IPS DF 19.7 (cell line): ENCODE results near the gene SIK3.
"Not testable (repeated sequence)": the region's sequence is repeated elsewhere in the genome, so short reads cannot be mapped to it uniquely, and the experiment has no call there.

Source experiments
- DNase-seq: peaks from one replicate; pipeline ENCODE4 v3.0.0-alpha.2; 2013; ENCODE audit warnings: low read depth, low spot score

SIK3 gene

DNA sequence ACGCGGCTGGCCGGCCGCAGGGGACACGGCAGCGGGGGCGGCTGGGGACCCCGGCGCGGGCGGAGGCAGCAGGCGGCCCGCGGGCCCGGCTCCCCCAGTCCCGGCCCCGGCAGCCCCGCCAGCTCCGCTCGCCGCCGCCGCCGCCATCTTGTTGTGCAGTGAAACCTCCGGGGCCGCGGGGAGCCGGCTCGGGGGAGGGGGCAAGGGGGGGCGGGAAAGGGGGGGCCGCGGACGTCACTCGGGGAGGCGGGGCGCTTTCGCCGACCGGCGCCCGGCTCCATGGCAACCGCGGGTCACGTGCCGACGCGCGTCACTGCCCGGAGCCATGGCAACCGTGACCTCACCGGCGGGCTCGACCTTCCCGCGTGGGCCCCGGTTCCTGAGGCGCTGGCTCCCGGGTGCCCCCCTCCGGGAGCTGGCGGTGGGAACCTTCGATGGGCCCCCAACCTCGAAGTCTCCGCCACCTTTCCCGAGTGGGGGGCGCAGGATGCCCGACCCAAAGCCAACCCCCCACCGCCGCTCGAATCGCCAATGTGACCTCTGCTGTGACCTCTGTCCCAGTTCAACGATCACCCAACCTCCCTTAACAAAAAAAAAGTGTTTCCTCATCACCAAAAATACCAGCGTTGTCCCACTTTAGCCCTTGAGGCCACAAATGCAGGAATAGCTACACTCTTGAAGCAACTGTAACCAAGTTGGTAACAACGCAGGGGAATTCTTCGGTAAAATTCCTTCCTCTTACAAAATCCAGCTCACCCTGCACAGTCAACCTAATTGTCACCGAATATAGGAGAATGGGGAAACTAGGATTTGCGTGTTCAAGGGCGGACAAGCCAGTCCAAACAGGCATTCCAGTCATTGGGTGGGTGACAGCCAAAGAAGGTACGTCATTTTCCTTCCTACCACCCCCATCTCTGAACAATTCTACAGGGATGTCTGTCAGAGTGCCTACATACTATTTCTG is at the start of gene SIK3:
Gene SIK3 (minus strand): TSS at position 160 of the 964 bp plus-strand sequence. CDS start 13 bp downstream, at position 147.
- no peak for DNase-seq

DNA sequence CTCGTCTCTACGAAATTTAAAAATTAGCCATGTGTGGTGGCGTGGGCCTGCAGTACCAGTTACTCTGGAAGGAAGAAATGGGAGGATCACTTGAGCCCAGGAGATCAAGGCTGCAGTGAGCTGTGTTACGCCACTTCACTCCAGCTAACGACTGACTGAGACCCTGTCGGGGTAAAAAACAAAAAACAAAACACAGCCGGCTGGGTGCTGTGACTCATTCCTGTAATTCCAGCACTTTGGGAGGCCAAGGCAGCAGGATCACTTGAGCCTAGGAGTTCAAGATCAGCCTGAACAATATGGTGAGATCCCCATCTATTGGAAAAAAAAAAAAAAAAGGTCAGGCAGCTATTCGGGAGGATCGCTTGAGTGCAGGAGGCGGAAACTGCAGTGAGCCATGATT is 48.3 kb upstream of the SIK3 start:
- DNase-seq = no peak

DNA sequence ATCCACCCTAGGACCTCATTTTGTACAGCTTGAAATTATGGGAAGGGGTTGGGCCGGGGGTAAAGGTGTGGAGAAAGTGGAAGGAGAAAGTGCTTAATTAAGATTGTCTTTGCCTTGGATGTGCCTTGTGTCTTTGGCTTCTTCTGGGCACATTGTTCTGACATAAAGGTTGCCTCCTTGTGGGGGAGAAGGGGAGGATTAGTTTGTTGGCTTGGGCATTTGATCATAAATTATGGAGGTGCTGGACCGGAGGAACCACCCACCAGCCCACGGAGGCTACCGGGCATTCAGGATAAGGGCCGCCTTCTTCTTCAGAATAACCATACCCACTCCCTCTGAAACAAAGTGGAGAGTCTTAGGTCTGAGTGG is 47.1 kb upstream of the SIK3 start:
- DNase-seq = no peak

DNA sequence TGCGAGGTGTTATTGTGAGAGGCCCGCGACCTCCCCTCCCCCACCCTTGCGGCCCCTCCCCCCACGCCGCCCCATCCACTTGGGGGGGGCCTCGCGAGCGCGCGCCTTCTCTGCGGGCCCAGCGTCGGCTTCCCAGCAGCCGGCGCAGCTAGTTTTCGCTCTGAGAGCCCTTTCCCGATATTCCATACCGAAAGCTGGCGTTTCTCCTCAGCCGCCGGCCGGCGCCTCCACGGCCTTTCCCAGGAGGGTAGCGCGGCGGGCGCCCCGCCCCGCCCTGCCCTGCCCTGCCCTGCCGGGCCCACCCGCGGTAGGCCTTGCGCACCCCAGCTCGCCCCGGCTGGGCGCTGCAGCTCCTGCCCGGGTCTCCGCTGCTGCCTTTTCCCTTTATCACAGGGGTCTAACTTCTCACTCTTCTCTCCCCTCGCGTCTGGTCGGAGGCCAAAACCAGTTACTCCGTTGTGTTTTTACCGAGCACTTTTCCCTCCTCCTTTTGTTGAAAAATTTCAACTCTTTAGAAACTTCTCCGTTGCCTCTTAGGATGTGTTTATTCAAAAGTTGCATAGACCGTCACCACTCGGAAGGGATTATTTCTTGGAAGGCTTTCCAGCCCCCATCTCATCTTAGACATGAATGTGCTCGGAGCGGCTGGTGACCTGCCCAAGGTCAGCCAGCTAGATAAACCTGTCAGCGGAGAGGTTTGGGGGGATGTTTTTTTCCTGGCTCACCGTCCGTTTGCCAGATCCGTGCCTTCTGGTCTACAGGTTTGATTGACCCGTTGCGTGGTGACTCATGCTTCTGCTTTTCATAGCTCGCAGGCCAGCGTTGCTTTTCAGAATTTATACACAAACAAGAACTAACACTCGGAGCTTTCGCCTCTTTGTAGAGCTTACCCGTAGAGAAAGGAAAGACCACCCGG is 46.5 kb upstream of the SIK3 start:
- DNase-seq = no peak

DNA sequence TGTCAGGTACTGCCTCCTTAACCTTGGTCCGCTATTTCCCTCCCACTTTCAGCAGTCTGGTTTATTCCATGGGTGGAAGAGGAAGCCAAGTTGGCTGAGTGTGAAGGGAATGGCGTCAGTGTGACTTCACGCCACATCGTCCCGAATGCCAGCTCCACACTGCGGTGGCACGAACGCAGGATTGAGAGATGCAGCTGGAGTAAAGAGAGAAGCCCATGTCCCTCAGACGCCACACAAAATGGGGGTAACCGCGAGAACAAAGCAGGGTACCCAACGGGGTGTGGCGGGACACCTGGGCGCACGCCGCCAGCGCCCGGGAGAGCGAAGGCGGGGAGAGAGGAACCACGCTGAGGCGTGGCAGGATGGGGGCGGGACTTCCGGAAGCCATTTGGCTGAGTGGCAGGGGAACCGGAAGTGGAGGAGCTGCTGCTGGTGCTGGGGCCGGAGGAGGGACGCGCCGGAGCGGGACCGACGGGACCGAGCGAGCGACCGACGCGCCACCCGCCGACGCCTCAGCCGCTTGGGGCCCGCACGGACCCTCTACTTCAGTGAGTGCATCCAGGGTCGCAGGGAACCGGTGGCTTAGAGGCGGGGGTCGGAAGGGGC is 45.7 kb upstream of the SIK3 start, which contains the start of gene PAFAH1B2:
Gene PAFAH1B2 (plus strand): TSS at position 417 of the 606 bp plus-strand sequence. CDS start 8,161 bp downstream, outside the sequence.
- DNase-seq = peak; percentile 84

DNA sequence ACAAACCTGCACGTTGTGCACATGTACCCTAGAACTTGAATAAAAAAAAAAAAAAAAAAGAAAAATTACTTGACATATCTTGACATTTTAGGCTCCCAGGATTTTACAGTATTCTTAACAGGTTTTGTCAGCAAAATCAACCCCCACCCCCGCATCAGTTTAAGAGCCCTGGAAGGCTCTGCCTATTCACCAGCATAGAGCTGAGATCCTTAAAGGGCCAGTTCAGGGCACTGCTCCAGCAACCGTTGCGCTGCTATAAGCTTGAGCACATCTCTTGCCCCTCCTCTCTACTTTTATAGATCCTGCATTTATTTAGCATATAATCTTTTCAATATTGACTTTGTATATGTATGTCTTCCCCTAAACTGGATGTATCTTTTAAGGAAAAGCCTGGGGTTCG is 45.2 kb upstream of the SIK3 start:
- DNase-seq = no peak

DNA sequence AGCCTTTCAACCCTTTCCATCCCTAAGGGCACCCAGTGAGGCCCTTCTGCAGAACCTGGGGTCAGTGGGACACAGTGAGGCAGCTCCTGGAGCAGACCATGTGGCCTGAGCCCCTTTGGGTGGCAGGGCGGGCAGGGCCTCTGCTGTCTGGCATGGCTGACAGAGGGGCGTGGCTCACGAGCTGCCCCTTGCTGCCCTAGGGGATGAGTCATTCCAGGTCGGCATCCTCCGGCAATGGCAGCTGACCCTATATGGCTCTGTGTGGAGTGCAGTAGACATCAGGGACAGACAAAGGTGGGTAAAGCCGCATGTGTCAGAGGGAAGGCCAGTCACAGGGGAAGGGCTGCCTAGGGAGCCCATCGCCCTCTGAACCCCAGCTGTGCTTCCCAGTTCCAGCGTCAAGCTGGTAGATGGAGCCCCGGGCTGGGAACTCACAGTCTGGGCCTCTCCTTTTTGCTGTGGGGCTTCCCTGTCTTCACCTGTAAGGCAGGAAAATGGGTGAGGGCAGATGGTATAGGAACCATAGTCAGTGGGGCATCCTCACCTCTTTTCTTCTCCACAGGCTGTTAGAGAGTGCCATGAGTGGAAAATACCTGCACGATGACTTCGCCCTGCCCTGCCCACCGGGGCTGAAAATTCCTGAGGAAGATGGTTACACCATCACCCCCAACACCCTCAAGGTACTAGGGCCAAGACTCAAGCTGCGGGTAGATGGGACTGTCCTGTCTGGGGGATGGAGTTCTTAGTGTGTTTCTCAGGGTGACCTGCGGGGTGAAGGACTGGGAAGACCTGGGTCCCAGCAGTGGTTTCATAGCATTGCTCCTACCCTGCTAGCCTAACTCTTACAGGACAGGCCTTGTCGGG is 39.2 kb upstream of the SIK3 start:
- not testable (repeated sequence) for DNase-seq

DNA sequence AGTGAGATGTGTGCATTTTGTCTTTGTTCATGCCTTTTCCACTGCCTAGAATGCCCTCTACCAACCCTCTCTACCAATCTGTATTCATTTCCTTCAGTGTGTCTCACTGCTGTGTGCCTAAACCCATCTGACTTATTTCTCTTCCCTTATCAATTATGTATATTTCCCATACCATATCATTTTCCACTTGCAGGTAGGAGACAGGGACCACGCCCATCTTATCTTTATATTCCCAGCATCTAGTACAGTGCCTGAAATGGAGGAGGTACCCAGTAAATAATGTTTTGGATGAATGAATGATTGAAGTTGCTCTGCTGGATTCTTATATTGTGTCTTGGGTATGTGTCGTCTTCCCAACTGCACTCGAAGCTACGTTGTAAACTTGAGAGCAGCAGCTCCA is 36.8 kb upstream of the SIK3 start:
- not testable (repeated sequence) for DNase-seq

DNA sequence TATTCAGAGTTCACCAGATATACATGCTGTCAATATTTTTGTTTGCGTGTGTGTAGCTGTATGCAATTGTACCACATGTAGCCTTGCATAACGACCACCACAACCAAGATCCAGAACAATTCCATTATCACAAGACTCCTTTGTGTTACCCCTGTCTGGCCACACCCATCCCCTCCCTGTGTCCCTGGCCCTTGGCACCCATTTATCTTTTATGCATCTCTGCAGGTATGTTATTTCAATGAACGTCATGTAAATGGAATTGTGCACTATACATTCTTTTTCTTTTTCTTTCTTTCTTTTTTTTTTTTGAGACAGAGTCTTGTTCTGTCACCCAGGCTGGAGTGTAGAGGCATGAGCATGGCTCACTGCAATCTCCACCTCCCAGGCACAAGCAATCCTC is 36.2 kb upstream of the SIK3 start:
- no peak for DNase-seq

DNA sequence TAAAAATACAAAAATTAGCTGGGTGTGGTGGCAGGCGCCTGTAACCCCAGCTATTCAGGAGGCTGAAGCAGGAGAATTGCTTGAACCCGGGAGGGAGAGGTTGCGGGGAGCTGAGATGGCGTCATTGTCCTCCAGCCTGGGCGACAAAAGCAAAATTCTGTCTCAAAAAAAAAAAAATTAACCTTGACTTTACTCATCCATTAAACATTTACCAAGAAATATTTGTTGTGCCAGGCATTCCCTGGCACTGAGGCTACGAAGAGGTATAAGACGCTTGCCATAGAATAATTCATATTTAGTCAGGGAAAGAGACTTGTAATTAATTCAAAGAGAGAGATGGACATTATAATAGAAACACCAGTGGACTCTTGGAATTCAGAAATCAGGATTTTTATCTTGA is 32.7 kb upstream of the SIK3 start:
- DNase-seq = no peak

DNA sequence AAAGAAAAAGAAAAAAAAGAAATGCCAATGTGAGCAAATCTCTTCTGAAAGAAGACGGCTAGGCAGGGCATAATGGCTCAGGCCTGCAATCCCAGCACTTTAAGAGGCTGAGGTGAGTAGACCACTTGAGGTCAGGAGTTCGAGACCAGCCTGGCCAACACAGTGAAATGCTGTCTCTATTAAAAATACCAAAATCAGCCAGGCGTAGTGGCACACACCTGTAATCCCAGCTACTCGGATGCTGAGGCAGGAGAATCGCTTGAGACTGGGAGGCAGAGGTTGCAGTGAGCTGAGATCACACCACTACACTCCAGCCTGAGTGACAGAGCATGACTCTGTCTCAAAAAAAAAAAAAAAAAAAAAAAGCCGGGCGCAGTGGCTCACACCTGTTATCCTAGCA is 32.2 kb upstream of the SIK3 start:
- not testable (repeated sequence) for DNase-seq

DNA sequence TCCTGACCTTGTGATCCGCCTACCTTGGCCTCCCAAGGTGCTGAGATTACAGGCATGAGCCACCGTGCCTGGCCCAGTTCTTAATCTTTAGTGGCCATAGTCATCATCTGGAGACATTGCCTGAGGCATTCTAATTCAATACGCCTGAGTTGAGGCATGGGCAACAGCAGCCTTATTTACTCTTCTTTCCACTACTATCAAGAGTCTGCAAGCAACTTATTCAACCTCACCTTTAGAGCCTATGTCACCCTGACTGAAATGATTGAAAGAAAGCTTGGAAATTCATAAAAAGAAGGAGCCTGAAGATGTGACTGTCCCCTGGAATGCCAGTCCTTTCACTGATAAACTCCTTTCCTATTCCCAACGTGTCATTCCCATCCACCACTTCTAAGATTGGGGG is 30.1 kb upstream of the SIK3 start:
- no peak for DNase-seq

DNA sequence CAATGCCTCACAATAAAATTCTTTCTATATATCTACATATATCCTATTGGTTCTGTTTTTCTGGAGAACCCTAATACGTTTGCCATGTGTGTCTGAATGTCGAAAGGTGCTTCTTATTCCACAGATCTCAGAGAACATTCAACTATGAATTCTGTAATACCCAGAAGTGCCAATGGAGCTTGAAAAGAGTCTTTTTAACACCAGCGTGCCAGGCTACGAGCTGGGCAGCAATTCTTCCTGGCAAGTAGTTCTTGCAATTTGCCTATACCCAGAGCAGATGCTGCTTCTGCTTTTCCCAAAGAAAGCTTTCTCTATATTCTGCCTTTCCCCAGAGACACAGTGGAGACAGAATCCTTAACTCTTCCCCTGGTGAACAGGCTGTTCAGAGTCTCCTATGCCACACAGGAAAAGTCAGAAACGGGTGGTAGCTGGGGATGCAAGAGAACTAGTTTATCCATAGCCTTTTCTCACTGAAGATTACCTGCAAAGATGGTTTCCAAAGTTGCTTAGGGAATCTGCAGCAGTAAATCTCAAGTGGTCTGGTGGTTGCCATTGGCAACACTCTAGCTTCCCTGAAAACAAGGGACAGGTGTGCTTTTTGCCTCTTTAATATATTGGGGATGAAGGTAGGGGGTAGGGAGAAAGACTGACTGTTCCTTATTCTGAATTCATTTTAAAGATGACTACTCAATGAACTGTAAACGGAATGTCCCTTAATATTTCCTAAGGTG is 29.1 kb upstream of the SIK3 start:
- no peak for DNase-seq

DNA sequence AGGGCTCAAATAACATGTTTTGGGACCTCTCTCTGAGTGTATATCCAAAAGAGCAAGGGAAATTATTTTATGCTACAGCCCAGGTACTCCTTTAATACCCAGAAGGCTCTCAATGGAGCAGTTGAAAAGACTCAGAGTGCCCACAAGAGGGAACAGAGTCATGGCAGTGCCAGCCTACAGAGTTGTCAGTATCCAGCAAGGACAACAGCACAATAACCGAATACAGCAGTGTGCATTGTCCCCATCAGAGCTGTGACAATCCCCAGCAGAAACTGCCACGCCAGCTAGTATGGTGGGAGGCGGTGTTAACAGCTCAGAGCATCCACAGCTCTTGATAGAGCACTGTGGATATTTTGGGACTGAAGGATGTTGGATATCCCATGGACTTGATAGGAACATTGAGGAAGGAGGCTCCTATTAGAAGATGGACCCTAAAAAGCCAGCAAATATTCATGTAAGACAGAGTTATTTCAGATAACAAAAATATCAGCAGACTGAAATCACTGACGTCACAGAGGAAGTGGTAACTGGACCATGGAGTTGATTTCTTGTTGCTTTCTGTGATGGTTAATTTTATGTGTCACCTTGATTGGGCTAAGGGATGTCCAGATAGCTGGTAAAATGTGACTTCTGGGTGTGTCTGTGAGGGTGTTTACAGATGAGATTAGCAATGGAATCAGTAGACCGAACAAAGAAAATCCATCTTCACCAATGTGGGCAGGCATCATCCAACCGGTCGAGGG is 28.2 kb upstream of the SIK3 start:
- DNase-seq = no peak

DNA sequence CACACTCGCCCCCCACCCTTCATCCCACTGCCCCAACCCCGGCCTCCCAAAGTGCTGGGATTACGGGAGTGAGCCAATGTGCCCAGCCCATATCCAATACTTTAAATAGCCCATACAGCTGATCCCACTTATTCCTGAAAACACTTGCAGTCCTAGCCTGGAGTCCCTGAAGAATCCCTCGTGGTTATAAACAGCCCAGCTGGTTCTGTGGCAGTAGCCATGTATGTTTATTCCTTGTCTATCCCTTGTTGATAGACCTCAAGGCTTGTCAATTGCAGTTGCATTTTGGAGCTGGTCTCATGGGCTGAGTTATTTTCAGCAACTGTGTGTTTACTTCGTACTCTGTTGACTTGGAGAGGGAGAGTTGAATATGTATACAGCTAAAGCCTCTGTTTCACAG is 24.3 kb upstream of the SIK3 start:
- DNase-seq = no peak

DNA sequence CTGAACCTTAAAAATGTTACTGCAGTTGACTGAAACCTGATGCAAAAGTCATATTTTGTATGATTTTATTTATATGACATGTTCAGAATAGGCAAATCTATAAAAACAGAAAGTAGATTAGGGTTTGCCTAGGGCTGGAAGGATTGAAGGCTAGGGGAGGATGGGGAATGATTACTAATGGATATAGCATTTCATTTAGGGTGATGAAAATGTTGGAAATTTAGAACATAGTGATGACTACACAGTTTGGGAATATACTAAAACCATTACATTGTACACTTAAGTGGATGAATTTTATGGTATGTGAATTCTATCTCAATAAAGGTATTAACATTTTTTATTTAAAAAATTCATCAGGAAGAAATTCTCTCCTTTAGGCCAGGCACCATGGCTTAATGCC is 22.9 kb upstream of the SIK3 start:
- no peak for DNase-seq

DNA sequence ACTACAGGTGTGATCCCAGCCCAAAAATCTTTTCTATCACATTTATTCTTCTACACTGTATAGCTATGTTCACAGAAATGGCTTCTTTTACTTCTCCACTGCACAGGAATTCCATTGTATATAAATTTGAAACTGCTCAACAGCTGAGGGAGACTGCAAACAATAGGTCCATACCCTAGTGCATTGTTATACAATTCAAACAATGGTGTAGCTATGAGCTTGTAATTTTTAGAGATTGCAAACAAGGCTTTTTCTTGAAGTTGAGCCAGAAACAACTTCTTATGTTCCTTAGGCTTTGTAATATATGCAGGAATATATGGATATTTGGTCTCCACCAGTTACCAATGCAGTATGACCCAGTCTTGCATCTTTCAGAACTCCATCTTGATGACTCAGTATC is 19.5 kb upstream of the SIK3 start:
- no peak for DNase-seq

DNA sequence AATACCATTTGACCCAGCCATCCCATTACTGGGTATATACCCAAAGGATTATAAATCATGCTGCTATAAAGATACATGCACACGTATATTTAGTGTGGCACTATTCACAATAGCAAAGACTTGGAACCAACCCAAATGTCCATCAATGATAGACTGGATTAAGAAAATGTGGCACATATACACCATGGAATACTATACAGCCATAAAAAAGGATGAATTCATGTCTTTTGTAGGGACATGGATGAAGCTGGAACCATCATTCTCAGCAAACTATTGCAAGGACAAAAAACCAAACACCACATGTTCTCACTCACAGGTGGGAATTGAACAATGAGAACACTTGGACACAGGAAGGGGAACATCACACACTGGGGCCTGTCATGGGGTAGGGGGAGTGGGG is 14.7 kb upstream of the SIK3 start:
- not testable (repeated sequence) for DNase-seq

DNA sequence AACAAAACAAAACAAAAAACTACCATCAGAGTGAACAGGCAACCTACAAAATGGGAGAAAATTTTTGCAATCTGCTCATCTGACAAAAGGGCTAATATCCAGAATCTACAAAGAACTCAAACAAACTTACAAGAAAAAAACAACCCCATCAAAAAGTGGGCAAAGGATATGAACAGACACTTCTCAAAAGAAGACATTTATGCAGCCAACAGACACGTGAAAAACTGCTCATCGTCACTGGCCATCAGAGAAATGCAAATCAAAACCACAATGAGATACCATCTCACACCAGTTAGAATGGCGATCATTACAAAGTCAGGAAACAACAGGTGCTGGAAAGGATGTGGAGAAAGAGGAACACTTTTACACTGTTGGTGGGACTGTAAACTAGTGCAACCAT is 14.3 kb upstream of the SIK3 start:
- DNase-seq = not testable (repeated sequence)
